Measurements from ENCODE around the gene SNRPB.

Gene SNRPB

DNA sequence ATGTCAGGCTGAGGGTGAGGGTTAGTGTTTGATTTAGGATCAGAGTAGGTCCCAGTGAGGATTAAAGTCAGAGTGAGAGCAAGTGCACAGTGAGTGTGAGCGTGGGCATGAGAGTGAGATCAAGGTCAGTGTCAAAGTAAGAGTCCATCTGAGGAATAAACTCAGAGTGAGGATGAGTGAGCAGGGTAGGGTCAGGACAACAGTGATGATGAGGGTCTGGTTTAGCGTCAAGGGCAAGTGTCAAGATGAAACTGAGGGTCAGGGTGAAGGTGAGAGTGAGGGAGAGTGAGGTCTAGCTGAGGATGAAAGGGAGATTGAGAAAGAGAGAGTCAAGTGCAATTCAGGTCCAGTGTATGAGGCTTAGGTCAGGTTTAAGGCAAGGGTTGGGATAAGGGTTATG lies 45.8 kb upstream of the SNRPB start:
- Histone ChIP-seq H3K79me1 (replicated peaks; ENCODE audit: low read length, poor library complexity, severe bottlenecking) (no peaks in the 10 kb centered on the region), H2BK120ac (ENCODE audit: low read depth, low read length) (no peak overlapping the region), H3K14ac (ENCODE audit: low read length in 2 of 2) (no peak overlapping the region), H2BK15ac (ENCODE audit: low read depth, poor library complexity, severe bottlenecking) (no peak overlapping the region), H3K4me2 (ENCODE audit: low read length, poor library complexity, severe bottlenecking) (no peak overlapping the region), H3K27me3 (ENCODE audit: control insufficient read depth in 1 of 2, insufficient read depth in 1 of 2, low read length in 2 of 2) (no peaks in the 10 kb centered on the region), H2AK5ac (ENCODE audit: low read length, severe bottlenecking) (no peak overlapping the region), H2AFZ (ENCODE audit: low read depth, low read length) (no peak overlapping the region), H3K27ac (ENCODE audit: low read length, poor library complexity, severe bottlenecking) (no peak overlapping the region), H4K91ac (ENCODE audit: low read length) (no peak overlapping the region), H2BK5ac (ENCODE audit: low read depth, low read length, poor library complexity, severe bottlenecking) (no peak overlapping the region), H3K4me3 (ENCODE audit: insufficient read depth in 1 of 2, low read depth in 1 of 2, low read length in 2 of 2) (no peak overlapping the region), H3K36me3 (ENCODE audit: control insufficient read depth in 1 of 2, insufficient read depth in 2 of 2, low read depth in 1 of 2, low read length in 2 of 2) (no peaks in the 10 kb centered on the region), H3K4me1 (ENCODE audit: control insufficient read depth, insufficient read depth, low read depth, low read length) (no peaks in the 10 kb centered on the region), H3K9me3 (ENCODE audit: control insufficient read depth, low read length) (no peaks in the 10 kb centered on the region), H4K8ac (ENCODE audit: low read length) (no peak overlapping the region), H3K23ac (ENCODE audit: low read length in 2 of 2) (no peak overlapping the region), H3K18ac (ENCODE audit: low read depth in 1 of 2, low read length in 2 of 2) (no peak overlapping the region), H3K4ac (ENCODE audit: low read depth in 1 of 2, low read length in 2 of 2) (no peak overlapping the region), H2BK12ac (ENCODE audit: low read length in 2 of 2) (no peak overlapping the region), H3K9ac (ENCODE audit: low read length) (no peak overlapping the region)
- no peak for DNase-seq
- 52% methylated on average over 2 of the region's 2 CpGs for WGBS

DNA sequence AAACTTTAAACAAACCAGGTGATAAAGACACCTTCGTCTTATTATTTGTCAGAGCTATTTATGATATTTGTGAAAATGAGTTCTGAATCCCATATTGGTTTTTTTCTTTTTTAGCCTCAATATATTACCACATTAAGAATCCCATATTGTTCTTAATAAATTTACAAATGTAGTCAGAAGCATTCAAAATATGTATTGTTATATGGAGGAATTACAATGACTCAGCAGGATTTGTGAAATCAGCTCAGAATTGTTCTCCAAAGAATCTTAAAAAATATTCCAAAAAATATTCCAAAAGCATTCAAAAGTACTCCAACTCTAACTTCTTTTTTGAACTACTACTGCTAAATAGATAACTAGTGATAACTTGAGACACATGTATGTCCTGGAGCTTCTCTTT lies 44.6 kb upstream of the SNRPB start:
- WGBS, result no CpG with 5 or more reads among the region's 1 CpG
- Histone ChIP-seq H3K4me2 (ENCODE audit: low read length, poor library complexity, severe bottlenecking) (no peak overlapping the region), H3K4me3 (ENCODE audit: insufficient read depth in 1 of 2, low read depth in 1 of 2, low read length in 2 of 2) (no peak overlapping the region), H4K91ac (ENCODE audit: low read length) (no peak overlapping the region), H3K9me3 (ENCODE audit: control insufficient read depth, low read length) (no peaks in the 10 kb centered on the region), H3K23ac (ENCODE audit: low read length in 2 of 2) (no peak overlapping the region), H4K8ac (ENCODE audit: low read length) (no peak overlapping the region), H2AK5ac (ENCODE audit: low read length, severe bottlenecking) (no peak overlapping the region), H3K14ac (ENCODE audit: low read length in 2 of 2) (no peak overlapping the region), H2BK12ac (ENCODE audit: low read length in 2 of 2) (no peak overlapping the region), H3K27ac (ENCODE audit: low read length, poor library complexity, severe bottlenecking) (no peak overlapping the region), H3K79me1 (replicated peaks; ENCODE audit: low read length, poor library complexity, severe bottlenecking) (no peaks in the 10 kb centered on the region), H3K18ac (ENCODE audit: low read depth in 1 of 2, low read length in 2 of 2) (no peak overlapping the region), H3K36me3 (ENCODE audit: control insufficient read depth in 1 of 2, insufficient read depth in 2 of 2, low read depth in 1 of 2, low read length in 2 of 2) (no peaks in the 10 kb centered on the region), H3K9ac (ENCODE audit: low read length) (no peak overlapping the region), H2AFZ (ENCODE audit: low read depth, low read length) (no peak overlapping the region), H3K4ac (ENCODE audit: low read depth in 1 of 2, low read length in 2 of 2) (no peak overlapping the region), H2BK120ac (ENCODE audit: low read depth, low read length) (no peak overlapping the region), H3K27me3 (ENCODE audit: control insufficient read depth in 1 of 2, insufficient read depth in 1 of 2, low read length in 2 of 2) (no peaks in the 10 kb centered on the region), H2BK5ac (ENCODE audit: low read depth, low read length, poor library complexity, severe bottlenecking) (no peak overlapping the region), H3K4me1 (ENCODE audit: control insufficient read depth, insufficient read depth, low read depth, low read length) (no peaks in the 10 kb centered on the region), H2BK15ac (ENCODE audit: low read depth, poor library complexity, severe bottlenecking) (no peak overlapping the region)
- DNase-seq, result no peak

DNA sequence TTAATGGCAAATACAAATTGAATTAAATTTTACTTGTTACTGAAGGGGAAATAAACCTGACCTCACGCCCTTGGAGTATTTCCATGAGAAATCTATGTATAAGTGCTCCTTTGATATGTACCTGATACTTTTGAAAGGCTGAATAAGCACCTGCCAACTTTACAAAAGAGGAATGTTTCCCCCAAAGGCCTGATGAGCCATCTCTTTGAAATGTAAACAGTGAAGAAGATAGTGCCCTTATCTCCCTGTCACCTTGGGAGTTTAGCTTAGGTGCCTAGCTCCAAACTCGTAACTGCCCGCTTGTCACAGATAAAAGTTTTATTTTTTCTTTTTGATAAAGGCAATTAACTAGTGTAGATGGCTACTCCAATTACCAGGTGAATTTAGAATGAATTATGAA lies 39.2 kb upstream of the SNRPB start:
- no peak for DNase-seq
- Histone ChIP-seq H4K91ac (ENCODE audit: low read length) (no peak overlapping the region), H2AK5ac (ENCODE audit: low read length, severe bottlenecking) (no peak overlapping the region), H3K27ac (ENCODE audit: low read length, poor library complexity, severe bottlenecking) (no peak overlapping the region), H2AFZ (ENCODE audit: low read depth, low read length) (no peak overlapping the region), H3K4ac (ENCODE audit: low read depth in 1 of 2, low read length in 2 of 2) (no peak overlapping the region), H2BK5ac (ENCODE audit: low read depth, low read length, poor library complexity, severe bottlenecking) (no peak overlapping the region), H3K36me3 (ENCODE audit: control insufficient read depth in 1 of 2, insufficient read depth in 2 of 2, low read depth in 1 of 2, low read length in 2 of 2) (no peaks in the 10 kb centered on the region), H3K9ac (ENCODE audit: low read length) (peak overlapping the region; percentile 98), H3K4me2 (ENCODE audit: low read length, poor library complexity, severe bottlenecking) (peak overlapping the region; percentile 83), H3K18ac (ENCODE audit: low read depth in 1 of 2, low read length in 2 of 2) (no peak overlapping the region), H2BK120ac (ENCODE audit: low read depth, low read length) (no peak overlapping the region), H3K79me1 (replicated peaks; ENCODE audit: low read length, poor library complexity, severe bottlenecking) (peaks cover 15% of the 10 kb centered on the region), H3K14ac (ENCODE audit: low read length in 2 of 2) (no peak overlapping the region), H3K4me3 (ENCODE audit: insufficient read depth in 1 of 2, low read depth in 1 of 2, low read length in 2 of 2) (peak overlapping the region in 1 of 2 experiments; percentile 98), H3K9me3 (ENCODE audit: control insufficient read depth, low read length) (no peaks in the 10 kb centered on the region), H2BK15ac (ENCODE audit: low read depth, poor library complexity, severe bottlenecking) (no peak overlapping the region), H3K27me3 (ENCODE audit: control insufficient read depth in 1 of 2, insufficient read depth in 1 of 2, low read length in 2 of 2) (no peaks in the 10 kb centered on the region), H3K4me1 (ENCODE audit: control insufficient read depth, insufficient read depth, low read depth, low read length) (peaks cover 13% of the 10 kb centered on the region), H2BK12ac (ENCODE audit: low read length in 2 of 2) (no peak overlapping the region), H4K8ac (ENCODE audit: low read length) (no peak overlapping the region), H3K23ac (ENCODE audit: low read length in 2 of 2) (no peak overlapping the region)
- 100% methylated on average over 1 of the region's 3 CpGs for WGBS

DNA sequence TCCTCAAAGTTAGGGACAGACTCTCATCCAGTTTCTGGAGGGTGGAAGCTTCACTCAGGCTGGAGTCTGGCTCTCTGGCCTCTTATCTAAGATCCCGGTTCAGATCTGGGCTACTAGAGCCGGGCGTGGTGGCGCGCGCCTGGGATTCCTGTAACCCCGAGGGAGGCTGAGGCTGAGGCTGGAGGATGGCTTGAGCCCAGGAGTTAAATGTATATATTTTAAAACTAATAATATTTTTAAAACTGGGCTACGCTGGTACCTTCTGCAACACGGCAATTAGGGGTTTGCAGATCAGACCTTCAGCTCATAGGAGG lies 38.8 kb upstream of the SNRPB start:
- no peaks in the 10 kb centered on the region for H3K36me3 ChIP-seq (ENCODE audit: control insufficient read depth in 1 of 2, insufficient read depth in 2 of 2, low read depth in 1 of 2, low read length in 2 of 2)
- DNase-seq, result no peak
- WGBS, result 17% methylated on average over 3 of the region's 9 CpGs

More for the DNA sequence above, 38.8 kb upstream of the SNRPB start:
- Histone ChIP-seq H3K14ac (ENCODE audit: low read length in 2 of 2) (peak overlapping the region in 1 of 2 experiments; percentile 80), H2AFZ (ENCODE audit: low read depth, low read length) (peak overlapping the region; percentile 97), H3K4me1 (ENCODE audit: control insufficient read depth, insufficient read depth, low read depth, low read length) (peaks cover 13% of the 10 kb centered on the region), H4K91ac (ENCODE audit: low read length) (no peak overlapping the region), H3K4me3 (ENCODE audit: insufficient read depth in 1 of 2, low read depth in 1 of 2, low read length in 2 of 2) (peak overlapping the region; percentile 67 to 98), H3K4ac (ENCODE audit: low read depth in 1 of 2, low read length in 2 of 2) (peak overlapping the region in 1 of 2 experiments; percentile 19), H3K4me2 (ENCODE audit: low read length, poor library complexity, severe bottlenecking) (peak overlapping the region; percentile 83), H3K79me1 (replicated peaks; ENCODE audit: low read length, poor library complexity, severe bottlenecking) (peaks cover 15% of the 10 kb centered on the region), H3K9me3 (ENCODE audit: control insufficient read depth, low read length) (no peaks in the 10 kb centered on the region), H3K9ac (ENCODE audit: low read length) (peak overlapping the region; percentile 98), H2AK5ac (ENCODE audit: low read length, severe bottlenecking) (no peak overlapping the region), H3K27ac (ENCODE audit: low read length, poor library complexity, severe bottlenecking) (no peak overlapping the region), H2BK120ac (ENCODE audit: low read depth, low read length) (no peak overlapping the region), H3K18ac (ENCODE audit: low read depth in 1 of 2, low read length in 2 of 2) (peak overlapping the region; percentile 76 to 91), H4K8ac (ENCODE audit: low read length) (peak overlapping the region; percentile 97), H2BK15ac (ENCODE audit: low read depth, poor library complexity, severe bottlenecking) (no peak overlapping the region), H2BK5ac (ENCODE audit: low read depth, low read length, poor library complexity, severe bottlenecking) (no peak overlapping the region), H3K27me3 (ENCODE audit: control insufficient read depth in 1 of 2, insufficient read depth in 1 of 2, low read length in 2 of 2) (no peaks in the 10 kb centered on the region), H3K23ac (ENCODE audit: low read length in 2 of 2) (no peak overlapping the region), H2BK12ac (ENCODE audit: low read length in 2 of 2) (no peak overlapping the region)

Measured in mesenchymal stem cell (in vitro differentiated cells and primary cell).